ENCODE measurements around the gene ASAP2. TPM values are rescaled to one million over a fixed set of nuclear protein-coding genes. Genes with fewer than 3 reads are reported as not detected.

ASAP2 gene
- total RNA-seq, 1 experiment from 2014 or later: 81.7 TPM

DNA sequence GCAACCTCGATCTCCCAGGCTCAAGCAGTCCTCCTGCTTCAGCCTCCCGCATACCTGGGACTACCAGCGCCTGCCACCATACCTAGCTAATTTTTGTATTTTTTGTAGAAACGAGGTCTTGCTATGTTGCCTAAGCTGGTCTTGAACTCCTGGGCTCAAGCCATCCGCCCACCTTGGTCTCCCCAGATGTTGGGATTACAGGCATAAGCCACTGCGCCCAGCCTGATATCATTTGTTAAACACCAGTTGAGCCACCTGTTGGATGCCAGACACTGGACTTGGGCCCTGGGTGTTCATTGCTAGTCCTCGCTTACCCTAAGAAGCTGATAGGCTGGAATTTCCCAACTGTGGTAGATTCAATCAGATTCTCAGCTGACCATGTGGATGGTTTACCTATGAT is 136.9 kb downstream of the ASAP2 start:
- DNase-seq (ENCODE audit: low read depth): no peak

DNA sequence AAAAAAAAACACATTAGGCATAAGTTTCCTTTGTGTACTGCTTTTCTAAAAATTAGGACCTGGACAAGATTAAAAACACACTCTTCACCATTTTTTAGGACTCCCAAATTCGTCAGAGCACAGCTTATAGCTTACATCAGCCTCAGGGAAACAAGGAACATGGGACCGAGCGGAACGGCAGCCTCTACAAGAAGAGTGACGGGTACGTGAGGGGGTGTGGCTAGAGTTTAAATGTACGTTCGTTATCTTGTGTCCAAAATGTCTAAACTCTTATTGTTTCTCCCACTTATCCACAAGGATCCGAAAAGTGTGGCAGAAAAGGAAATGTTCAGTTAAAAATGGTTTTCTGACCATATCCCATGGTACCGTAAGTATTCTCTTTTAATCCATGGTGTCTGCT is 137.8 kb downstream of the ASAP2 start:
- no peak for DNase-seq (ENCODE audit: low read depth)

GRCh38 chr2:9345343-9345742 is 138.7 kb downstream of the ASAP2 start:
- no peak for DNase-seq (ENCODE audit: low read depth)

- DNase-seq (ENCODE audit: low read depth): no peak
Observed at GRCh38 chr2:9345997-9346396, 139.4 kb downstream of the ASAP2 start.

DNA sequence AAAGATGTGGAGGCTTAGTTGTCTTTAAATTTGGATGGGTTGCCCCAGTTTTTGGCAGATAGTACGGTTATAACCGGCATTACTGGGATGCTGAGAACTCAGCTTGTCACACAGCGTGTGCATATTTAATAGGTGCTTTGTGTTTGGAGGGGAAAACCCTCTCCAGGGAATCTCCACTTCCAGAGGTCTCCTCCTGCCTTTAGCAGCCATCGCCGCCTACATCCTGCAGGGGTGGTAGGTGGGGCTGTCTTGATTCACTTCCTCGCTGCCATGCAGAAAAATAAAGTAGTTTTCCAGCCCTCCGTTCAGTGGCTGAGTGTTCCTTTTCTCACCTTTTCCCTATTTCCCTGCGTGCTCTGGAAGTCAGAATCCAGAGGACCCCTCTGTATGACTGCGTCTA is 140.3 kb downstream of the ASAP2 start:
- no peak for DNase-seq (ENCODE audit: low read depth)

DNA sequence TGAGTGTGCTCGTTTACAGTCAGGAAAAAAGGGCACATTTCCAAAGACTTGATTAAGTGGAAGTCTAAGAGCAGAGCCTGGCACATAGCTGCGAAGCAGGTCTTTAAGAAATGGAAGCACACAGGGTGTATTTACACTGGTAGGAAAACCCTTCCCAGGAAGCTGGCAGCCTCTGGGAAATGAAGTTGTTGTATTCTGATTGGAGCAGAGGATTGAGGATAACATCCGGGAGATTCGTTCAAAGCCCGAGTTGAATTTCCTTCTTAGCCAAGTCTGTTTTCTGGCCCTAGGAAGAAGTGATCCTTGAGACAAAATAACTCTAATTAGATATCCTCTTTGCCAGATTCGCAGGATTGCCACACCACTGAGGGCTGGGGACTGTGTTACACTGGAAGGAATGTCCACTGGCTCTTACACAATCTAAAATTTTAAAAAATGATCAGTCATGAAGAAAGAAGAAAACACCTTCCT is 140.8 kb downstream of the ASAP2 start:
- peak; percentile 27 for DNase-seq (ENCODE audit: low read depth)

DNA sequence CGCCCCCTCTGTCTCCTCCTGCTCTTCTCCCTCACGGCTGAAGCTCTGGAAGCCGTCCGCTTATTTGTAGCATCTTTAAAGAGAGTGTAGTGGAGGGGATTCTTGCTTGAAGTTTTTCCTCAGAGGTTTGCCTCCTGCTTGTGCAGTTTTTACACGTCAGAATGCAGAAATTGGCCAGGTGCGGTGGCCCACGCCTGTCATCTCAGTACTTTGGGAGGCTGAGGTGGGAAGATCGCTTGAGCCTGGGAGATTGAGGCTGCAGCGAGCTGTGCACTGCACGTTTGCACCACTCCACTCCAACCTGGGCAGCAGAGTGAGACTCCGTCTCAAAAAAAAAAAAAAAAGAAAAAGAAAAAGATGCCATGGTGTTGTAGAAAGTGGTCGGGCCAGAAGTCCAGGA is 147.7 kb downstream of the ASAP2 start:
- DNase-seq (ENCODE audit: low read depth): no peak

DNA sequence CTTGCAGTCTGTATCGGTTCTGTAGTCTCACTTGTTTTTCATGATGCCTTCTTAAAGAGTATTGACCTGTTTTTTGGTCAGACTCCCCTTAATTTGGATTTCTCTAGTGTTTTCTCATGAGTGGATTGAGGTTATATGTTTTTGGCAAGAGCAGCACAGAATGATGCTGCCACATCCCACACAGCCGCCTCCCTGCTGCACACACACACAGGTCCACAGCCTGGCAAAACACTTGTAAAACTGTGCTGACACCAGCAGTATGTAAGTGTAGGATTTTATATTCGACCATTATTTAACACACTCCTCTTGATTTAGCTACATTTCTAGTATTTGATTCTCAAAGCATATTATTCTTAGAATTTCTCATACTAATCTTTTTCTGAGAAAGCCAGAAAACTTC is 148.7 kb downstream of the ASAP2 start:
- no peak for DNase-seq (ENCODE audit: low read depth)

DNA sequence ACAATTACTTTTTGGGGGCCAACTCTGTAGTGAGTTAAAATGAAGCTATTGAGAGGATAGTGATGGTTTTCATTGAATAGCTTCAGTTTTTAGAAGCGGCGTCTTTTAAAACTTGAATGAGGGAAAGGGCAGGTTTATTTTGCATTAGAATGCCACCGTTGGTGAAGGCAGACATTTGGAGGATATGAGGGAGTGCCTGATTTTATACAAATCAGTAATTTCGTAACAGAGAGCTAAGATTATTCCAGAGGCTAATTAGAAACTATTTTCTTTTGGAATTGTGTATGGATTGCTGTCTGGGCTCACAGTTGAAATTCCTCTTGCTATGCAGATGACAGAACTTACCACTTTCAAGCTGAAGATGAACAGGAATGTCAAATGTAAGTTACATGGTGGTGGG is 149.1 kb downstream of the ASAP2 start:
- DNase-seq (ENCODE audit: low read depth): no peak

GRCh38 chr2:9356261-9356660 is 149.6 kb downstream of the ASAP2 start:
- no peak for DNase-seq (ENCODE audit: low read depth)

DNA sequence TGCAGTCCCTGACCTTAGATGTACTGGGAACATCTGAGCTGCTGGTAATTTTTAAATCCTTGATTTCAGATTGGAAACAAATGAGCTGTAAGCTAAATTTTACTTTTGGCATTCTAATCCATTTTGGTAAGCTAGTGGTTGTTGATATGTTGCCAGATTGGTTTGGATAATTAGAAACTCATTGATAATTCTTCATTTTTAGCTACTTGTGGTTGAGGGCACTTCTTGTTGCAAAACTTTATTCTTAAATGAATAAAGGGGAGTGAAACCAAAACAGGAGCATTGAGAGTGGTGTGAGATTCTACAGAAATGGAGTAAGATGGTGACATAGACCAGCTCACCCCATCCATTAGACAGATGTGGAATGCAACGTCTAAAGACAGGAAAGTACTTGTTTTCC is 152.2 kb downstream of the ASAP2 start:
- no peak for DNase-seq (ENCODE audit: low read depth)

GRCh38 chr2:9359463-9359862 is 152.9 kb downstream of the ASAP2 start:
- DNase-seq (ENCODE audit: low read depth): no peak

- no peak for DNase-seq (ENCODE audit: low read depth)
Observed at GRCh38 chr2:9360110-9360509, 153.5 kb downstream of the ASAP2 start.

DNA sequence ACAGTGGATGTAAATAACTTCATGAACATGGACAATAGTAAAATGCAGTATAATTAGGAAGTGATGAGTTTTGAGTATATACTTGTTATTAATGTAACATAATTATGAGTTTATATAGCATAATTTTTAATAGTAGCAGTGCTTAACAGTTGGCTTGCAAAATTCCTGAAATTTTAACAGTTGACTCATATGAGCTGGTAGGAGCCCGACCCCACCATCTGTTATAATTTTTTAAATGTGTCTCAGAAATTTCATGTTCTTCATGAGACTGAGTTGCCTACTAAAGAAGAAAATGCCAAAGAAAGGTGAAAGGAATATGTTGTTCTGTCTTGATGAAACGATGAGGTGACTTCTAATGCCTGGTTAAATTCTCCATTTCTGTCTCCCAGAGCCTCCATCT is 154.1 kb downstream of the ASAP2 start:
- DNase-seq (ENCODE audit: low read depth): peak; percentile 67

GRCh38 chr2:9364373-9364772 is 157.8 kb downstream of the ASAP2 start:
- DNase-seq (ENCODE audit: low read depth): no peak

GRCh38 chr2:9364791-9365497 is 158.3 kb downstream of the ASAP2 start:
- peak; percentile 39 for DNase-seq (ENCODE audit: low read depth)

DNA sequence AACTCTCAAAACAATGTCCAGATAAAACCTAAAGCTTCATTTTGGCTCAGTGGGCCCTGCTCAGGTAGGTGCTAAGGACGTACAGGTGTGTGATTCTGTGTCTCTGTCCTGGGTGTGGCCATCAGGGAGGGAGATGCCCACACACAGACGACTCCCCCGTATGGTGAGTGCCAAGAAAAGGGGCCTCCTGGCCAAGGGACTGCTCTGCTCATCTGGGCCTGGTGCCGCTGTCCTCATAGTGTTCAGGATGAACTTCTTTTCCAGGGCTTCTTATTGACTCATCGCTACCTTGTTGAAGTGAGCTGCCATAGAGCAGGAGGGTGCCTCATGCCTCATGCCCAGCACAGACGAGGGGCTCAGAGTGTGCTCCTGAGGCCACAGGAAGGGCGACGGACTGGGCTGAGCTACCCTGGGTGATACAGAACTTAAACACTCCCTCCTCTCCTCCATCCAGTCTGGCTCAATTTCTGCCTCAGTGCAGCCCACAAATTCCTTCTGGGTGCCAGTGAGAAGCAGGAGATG is 158.9 kb downstream of the ASAP2 start:
- DNase-seq (ENCODE audit: low read depth): no peak

- DNase-seq (ENCODE audit: low read depth): no peak
Observed at GRCh38 chr2:9366026-9366425, 159.4 kb downstream of the ASAP2 start.

DNA sequence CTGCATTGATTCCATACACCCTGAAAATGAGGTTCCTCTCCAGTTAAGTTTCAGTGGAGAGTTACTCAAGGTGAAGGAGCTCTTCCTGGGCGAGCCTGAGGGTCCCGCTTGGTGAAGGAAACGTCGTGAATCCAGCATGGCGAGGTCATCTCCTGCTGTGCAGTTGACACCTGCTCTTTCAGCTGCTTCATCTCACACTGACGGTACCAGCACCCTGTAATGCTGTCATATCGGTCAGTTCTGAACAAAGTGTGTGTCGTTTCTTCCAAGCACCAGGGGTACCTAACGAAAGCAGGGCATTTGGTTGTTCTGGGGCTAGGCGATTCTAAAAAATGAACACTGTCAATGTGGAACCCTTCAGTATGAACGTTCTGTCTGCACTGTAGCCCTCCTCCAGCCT is 164.1 kb downstream of the ASAP2 start:
- DNase-seq (ENCODE audit: low read depth): no peak

DNA sequence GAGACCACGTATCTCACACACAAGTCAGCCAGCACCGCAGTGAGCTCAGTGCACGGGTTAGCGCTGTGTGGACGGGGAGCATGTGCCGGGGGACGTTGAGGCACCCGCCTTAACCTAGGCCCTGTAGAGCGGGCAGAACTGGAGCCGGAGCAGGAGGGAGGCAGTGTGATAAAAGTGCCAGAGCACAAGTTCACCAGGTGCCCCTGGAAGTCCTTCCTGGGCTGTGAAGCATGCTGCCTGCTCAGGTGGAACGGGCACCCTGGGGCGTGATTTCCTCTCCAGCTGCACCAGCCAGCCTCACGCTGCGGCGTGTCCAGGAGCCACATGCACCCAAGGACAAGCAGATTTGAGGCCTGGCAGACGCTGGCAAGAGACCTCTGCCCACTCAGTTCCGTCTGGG is 166.4 kb downstream of the ASAP2 start:
- no peak for DNase-seq (ENCODE audit: low read depth)

- no peak for DNase-seq (ENCODE audit: low read depth)
Observed at GRCh38 chr2:9373476-9373875, 166.9 kb downstream of the ASAP2 start.

DNA sequence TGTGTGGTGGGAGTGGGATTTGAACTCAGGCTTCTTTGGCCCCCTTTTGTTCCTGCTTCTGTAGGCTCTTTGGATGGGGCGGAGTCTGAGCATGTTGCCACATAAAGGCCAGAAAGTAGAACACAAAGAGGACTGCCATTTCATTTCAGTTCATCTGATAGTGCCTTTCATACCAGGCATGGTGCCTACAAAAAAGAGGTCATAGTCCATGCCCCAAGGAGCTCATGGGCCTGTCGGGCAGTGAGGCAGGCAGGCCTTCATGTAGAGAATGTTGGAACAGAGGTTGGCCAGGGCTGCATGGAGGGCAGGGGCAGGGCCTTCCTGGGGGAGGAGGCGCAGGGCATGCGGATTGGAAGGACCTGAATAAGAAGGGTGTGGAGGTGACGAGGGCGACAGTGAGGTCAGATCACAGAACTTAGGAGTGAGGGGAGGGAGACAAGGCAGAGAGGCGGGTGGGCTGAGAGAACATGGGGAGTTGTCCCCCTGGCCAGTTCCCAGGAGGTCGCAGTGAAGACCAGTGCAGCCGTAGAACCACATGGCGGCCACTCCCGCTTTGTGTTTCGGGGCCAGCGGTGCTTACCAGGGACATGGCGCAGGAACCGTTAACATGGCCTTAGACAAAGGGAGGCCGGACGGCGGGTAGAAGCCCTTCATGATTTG is 167.6 kb downstream of the ASAP2 start:
- DNase-seq (ENCODE audit: low read depth): no peak

- no peak for DNase-seq (ENCODE audit: low read depth)
Observed at GRCh38 chr2:9375857-9376428, 169.3 kb downstream of the ASAP2 start.

All from LHCN-M2 (cell line).